ENCODE measurements around the gene OGFRL1.
"Not testable (repeated sequence)": the region's sequence is repeated elsewhere in the genome, so short reads cannot be mapped to it uniquely, and the experiment has no call there.

Gene OGFRL1

GRCh38 chr6:71288228-71289038, at the start of gene OGFRL1:
OGFRL1 (plus strand) TSS chr6:71288811; CDS start chr6:71288937, 126 bp downstream.
- in situ Hi-C loops (cut with MboI; ENCODE audit: low pct_unique_long_range_greater_than_20kb, low sequenced_read_pairs), result no loop called here
- DNase-seq, result peak; percentile 80

- in situ Hi-C loops (cut with MboI; ENCODE audit: low pct_unique_long_range_greater_than_20kb, low sequenced_read_pairs), result no loop called here
These were observed 48.9 kb upstream of the OGFRL1 start for GRCh38 chr6:71239694-71240093.

GRCh38 chr6:71245265-71246049, 43.2 kb upstream of the OGFRL1 start:
- in situ Hi-C loops (cut with MboI; ENCODE audit: low pct_unique_long_range_greater_than_20kb, low sequenced_read_pairs), result no loop called here
- DNase-seq, result no peak

More at GRCh38 chr6:71239694-71240093, 48.9 kb upstream of the OGFRL1 start:
- no peak for DNase-seq

- in situ Hi-C loops (cut with MboI; ENCODE audit: low pct_unique_long_range_greater_than_20kb, low sequenced_read_pairs), result no loop called here
- DNase-seq, result no peak
These were observed 42.0 kb upstream of the OGFRL1 start for GRCh38 chr6:71246596-71246995.

- in situ Hi-C loops (cut with MboI; ENCODE audit: low pct_unique_long_range_greater_than_20kb, low sequenced_read_pairs), result no loop called here
- DNase-seq, result peak; percentile 50
These were observed 40.3 kb upstream of the OGFRL1 start for GRCh38 chr6:71248306-71248765.

- no peak for DNase-seq
- in situ Hi-C loops (cut with MboI; ENCODE audit: low pct_unique_long_range_greater_than_20kb, low sequenced_read_pairs), result no loop called here
These were observed 39.6 kb upstream of the OGFRL1 start for GRCh38 chr6:71248878-71249544.

- peak; percentile 64 for DNase-seq
- in situ Hi-C loops (cut with MboI; ENCODE audit: low pct_unique_long_range_greater_than_20kb, low sequenced_read_pairs), result no loop called here
These were observed 38.5 kb upstream of the OGFRL1 start for GRCh38 chr6:71250099-71250602.

- in situ Hi-C loops (cut with MboI; ENCODE audit: low pct_unique_long_range_greater_than_20kb, low sequenced_read_pairs), result no loop called here
These were observed 36.2 kb upstream of the OGFRL1 start for GRCh38 chr6:71252410-71252809.

GRCh38 chr6:71252960-71253359, 35.7 kb upstream of the OGFRL1 start:
- no peak for DNase-seq
- in situ Hi-C loops (cut with MboI; ENCODE audit: low pct_unique_long_range_greater_than_20kb, low sequenced_read_pairs), result no loop called here

More at GRCh38 chr6:71252410-71252809, 36.2 kb upstream of the OGFRL1 start:
- DNase-seq, result peak; percentile 63

GRCh38 chr6:71254323-71254722, 34.3 kb upstream of the OGFRL1 start:
- DNase-seq, result no peak
- in situ Hi-C loops (cut with MboI; ENCODE audit: low pct_unique_long_range_greater_than_20kb, low sequenced_read_pairs), result no loop called here

GRCh38 chr6:71258078-71258866, 30.3 kb upstream of the OGFRL1 start:
- in situ Hi-C loops (cut with MboI; ENCODE audit: low pct_unique_long_range_greater_than_20kb, low sequenced_read_pairs), result no loop called here
- DNase-seq, result no peak

- no peak for DNase-seq
- in situ Hi-C loops (cut with MboI; ENCODE audit: low pct_unique_long_range_greater_than_20kb, low sequenced_read_pairs), result no loop called here
These were observed 28.6 kb upstream of the OGFRL1 start for GRCh38 chr6:71259888-71260604.

GRCh38 chr6:71262914-71263313, 25.7 kb upstream of the OGFRL1 start:
- DNase-seq, result no peak
- in situ Hi-C loops (cut with MboI; ENCODE audit: low pct_unique_long_range_greater_than_20kb, low sequenced_read_pairs), result no loop called here

GRCh38 chr6:71266392-71266791, 22.2 kb upstream of the OGFRL1 start:
- in situ Hi-C loops (cut with MboI; ENCODE audit: low pct_unique_long_range_greater_than_20kb, low sequenced_read_pairs); DNase-seq: not testable (repeated sequence)

- no peak for DNase-seq
- in situ Hi-C loops (cut with MboI; ENCODE audit: low pct_unique_long_range_greater_than_20kb, low sequenced_read_pairs), result no loop called here
These were observed 19.7 kb upstream of the OGFRL1 start for GRCh38 chr6:71268735-71269437.

GRCh38 chr6:71277926-71278600, 10.5 kb upstream of the OGFRL1 start:
- in situ Hi-C loops (cut with MboI; ENCODE audit: low pct_unique_long_range_greater_than_20kb, low sequenced_read_pairs), result no loop called here
- DNase-seq, result no peak

- in situ Hi-C loops (cut with MboI; ENCODE audit: low pct_unique_long_range_greater_than_20kb, low sequenced_read_pairs), result no loop called here
These were observed 9.3 kb upstream of the OGFRL1 start for GRCh38 chr6:71279321-71279720.

More at GRCh38 chr6:71279321-71279720, 9.3 kb upstream of the OGFRL1 start:
- no peak for DNase-seq

Measured in KBM-7 (cell line).